ENCODE measurements around the gene IFNK.

DNA sequence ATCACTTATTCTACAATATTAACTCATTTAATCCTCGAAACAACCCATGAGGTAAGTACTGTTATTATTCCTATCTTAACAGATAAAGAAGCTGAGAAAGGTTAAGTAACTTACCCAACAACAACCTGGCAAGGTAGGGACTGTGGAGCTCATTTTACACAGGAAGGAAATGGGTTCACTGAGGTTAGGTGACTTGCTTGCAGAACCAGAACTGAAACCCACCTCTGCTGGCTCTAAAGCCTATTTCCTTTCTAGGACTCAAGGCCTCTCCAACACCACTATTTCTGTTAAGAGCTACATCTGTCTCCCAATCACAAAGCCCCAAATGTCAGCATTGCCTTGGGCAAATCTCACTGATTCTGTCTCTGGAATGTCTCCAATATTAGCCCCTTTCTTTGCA, 38.9 kb upstream of the IFNK start:
- TF ChIP-seq, protein P1, sequence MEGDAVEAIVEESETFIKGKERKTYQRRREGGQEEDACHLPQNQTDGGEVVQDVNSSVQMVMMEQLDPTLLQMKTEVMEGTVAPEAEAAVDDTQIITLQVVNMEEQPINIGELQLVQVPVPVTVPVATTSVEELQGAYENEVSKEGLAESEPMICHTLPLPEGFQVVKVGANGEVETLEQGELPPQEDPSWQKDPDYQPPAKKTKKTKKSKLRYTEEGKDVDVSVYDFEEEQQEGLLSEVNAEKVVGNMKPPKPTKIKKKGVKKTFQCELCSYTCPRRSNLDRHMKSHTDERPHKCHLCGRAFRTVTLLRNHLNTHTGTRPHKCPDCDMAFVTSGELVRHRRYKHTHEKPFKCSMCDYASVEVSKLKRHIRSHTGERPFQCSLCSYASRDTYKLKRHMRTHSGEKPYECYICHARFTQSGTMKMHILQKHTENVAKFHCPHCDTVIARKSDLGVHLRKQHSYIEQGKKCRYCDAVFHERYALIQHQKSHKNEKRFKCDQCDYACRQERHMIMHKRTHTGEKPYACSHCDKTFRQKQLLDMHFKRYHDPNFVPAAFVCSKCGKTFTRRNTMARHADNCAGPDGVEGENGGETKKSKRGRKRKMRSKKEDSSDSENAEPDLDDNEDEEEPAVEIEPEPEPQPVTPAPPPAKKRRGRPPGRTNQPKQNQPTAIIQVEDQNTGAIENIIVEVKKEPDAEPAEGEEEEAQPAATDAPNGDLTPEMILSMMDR (IDR thresholded peaks at IDR 0.05): no peak
- TF ChIP-seq POLR2A (IDR thresholded peaks at IDR 0.05): no peak

Measured in uterus (tissue), 2 donors.